ENCODE measurements around the gene KBTBD6. TPM values are rescaled to one million over a fixed set of nuclear protein-coding genes. Genes with fewer than 3 reads are reported as not detected.
A peak's percentile ranks its signal among the peaks of the same experiment; 100 is the strongest.
"Not testable (repeated sequence)": the region's sequence is repeated elsewhere in the genome, so short reads cannot be mapped to it uniquely, and the experiment has no call there.

KBTBD6 gene
- total RNA-seq, 2 experiments from 2014 or later = 8.3 to 11.1 TPM

- Histone ChIP-seq H3K9me2 (ENCODE audit: insufficient read depth, low read length) (no peaks in the 10 kb centered on the region), H3K4me2 (ENCODE audit: low read length) (no peak overlapping the region), H3K36me3 (ENCODE audit: insufficient read depth, low read length) (no peaks in the 10 kb centered on the region), H3K27ac (ENCODE audit: low read depth, low read length, poor library complexity, severe bottlenecking) (no peak overlapping the region), H2AFZ (ENCODE audit: low read length) (no peak overlapping the region), H3K4me1 (ENCODE audit: insufficient read depth, low read length, poor library complexity, severe bottlenecking) (no peaks in the 10 kb centered on the region), H3K4me3 (ENCODE audit: low read depth, low read length, poor library complexity, severe bottlenecking) (no peak overlapping the region), H3K79me2 (ENCODE audit: insufficient read depth, low read depth, low read length) (no peaks in the 10 kb centered on the region), H4K20me1 (ENCODE audit: insufficient read depth, low read length) (no peaks in the 10 kb centered on the region), H3K9me3 (ENCODE audit: low read length) (peaks cover 7% of the 10 kb centered on the region; the same call in 1 of the 2 replicates)
- ChIA-PET POLR2A (interaction anchor here (1.0 to 1.1 kb wide), 2 partner anchors 47 to 63 kb away, joined by 3 read pairs; no protein-coding TSS in a partner anchor), CTCF (ENCODE audit: unreplicated experiment) (no interaction called here)
- DNase-seq (ENCODE audit: low spot score) = no peak
- TF ChIP-seq EZH2phosphoT487 (IDR thresholded peaks at IDR 0.05; ENCODE audit: borderline replicate concordance, low read depth, low read length) = no peak
- no TSS peak for BruUV-seq (replicated peaks)
- intact Hi-C loops (cut with micrococcal nuclease; ENCODE audit: unreplicated experiment) = no loop called here
Observed at GRCh38 chr13:41179593-41180250, 47.1 kb upstream of the KBTBD6 start.

DNA sequence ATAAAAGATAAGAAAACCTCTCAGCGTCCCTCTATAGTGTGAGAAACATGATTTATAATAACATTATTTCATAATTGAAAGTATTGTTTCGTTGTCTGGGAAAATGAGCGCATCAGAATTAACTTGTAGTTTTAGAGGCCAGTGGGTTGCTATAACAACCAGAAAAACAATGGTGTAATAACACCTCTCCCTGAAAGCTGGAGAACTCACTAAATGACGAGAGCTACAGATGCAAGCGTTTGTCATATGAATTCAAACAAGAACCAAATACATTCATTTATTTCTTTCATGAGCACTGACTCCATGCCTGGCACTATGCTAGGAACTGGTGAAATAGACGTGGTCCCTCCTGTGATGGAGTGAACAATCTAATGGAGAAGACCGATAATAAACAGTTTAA lies 45.4 kb upstream of the KBTBD6 start:
- Histone ChIP-seq H2AFZ (ENCODE audit: low read length) (no peak overlapping the region), H3K9me3 (ENCODE audit: low read length) (peaks cover 13% of the 10 kb centered on the region), H3K4me1 (ENCODE audit: insufficient read depth, low read length, poor library complexity, severe bottlenecking) (no peaks in the 10 kb centered on the region), H3K4me3 (ENCODE audit: low read depth, low read length, poor library complexity, severe bottlenecking) (no peak overlapping the region), H4K20me1 (ENCODE audit: insufficient read depth, low read length) (no peaks in the 10 kb centered on the region), H3K4me2 (ENCODE audit: low read length) (no peak overlapping the region), H3K79me2 (ENCODE audit: insufficient read depth, low read depth, low read length) (no peaks in the 10 kb centered on the region), H3K9me2 (ENCODE audit: insufficient read depth, low read length) (no peaks in the 10 kb centered on the region), H3K27ac (ENCODE audit: low read depth, low read length, poor library complexity, severe bottlenecking) (no peak overlapping the region), H3K36me3 (ENCODE audit: insufficient read depth, low read length) (no peaks in the 10 kb centered on the region)
- no TSS peak for BruUV-seq (replicated peaks)
- POLR2A ChIA-PET = no interaction called here
- CTCF ChIA-PET (ENCODE audit: unreplicated experiment) = no interaction called here
- DNase-seq (ENCODE audit: low spot score) = no peak
- no peak for TF ChIP-seq EZH2phosphoT487 (IDR thresholded peaks at IDR 0.05; ENCODE audit: borderline replicate concordance, low read depth, low read length)
- no peak for TF ChIP-seq CTCF (conservative IDR thresholded peaks at IDR 0.05; ENCODE audit: low read length)
- intact Hi-C loops (cut with micrococcal nuclease; ENCODE audit: unreplicated experiment) = no loop called here

DNA sequence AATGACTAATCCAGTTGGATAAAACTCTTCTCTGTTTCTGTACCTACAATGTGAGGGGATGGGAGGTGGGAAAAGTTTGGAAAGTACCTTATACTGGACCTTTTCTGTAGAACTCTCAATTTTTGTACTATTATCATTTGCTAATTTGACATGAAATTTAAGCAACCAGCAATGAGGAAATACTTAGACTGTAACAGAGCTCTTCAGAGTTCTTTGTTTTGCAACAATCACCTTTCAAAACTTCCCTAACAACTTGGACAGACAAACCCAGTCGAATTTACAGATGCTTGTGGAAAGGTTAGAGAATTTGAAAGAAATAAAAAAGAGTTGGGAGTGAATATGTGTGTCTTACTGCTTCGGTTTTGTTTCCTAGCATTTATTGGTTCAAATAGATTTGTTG lies 45.0 kb upstream of the KBTBD6 start:
- no peak overlapping the region for H3K27ac ChIP-seq (ENCODE audit: low read depth, low read length, poor library complexity, severe bottlenecking)
- no peak overlapping the region for H3K4me3 ChIP-seq (ENCODE audit: low read depth, low read length, poor library complexity, severe bottlenecking)
- no peak for DNase-seq (ENCODE audit: low spot score)
- no peaks in the 10 kb centered on the region for H3K36me3 ChIP-seq (ENCODE audit: insufficient read depth, low read length)
- BruUV-seq (replicated peaks) = no TSS peak
- H3K4me2 ChIP-seq (ENCODE audit: low read length) = no peak overlapping the region
- no peaks in the 10 kb centered on the region for H3K9me2 ChIP-seq (ENCODE audit: insufficient read depth, low read length)
- TF ChIP-seq EZH2phosphoT487 (IDR thresholded peaks at IDR 0.05; ENCODE audit: borderline replicate concordance, low read depth, low read length) (no peak), CTCF (conservative IDR thresholded peaks at IDR 0.05; ENCODE audit: low read length) (no peak)
- no peaks in the 10 kb centered on the region for H3K4me1 ChIP-seq (ENCODE audit: insufficient read depth, low read length, poor library complexity, severe bottlenecking)
- ChIA-PET POLR2A (no interaction called here), CTCF (ENCODE audit: unreplicated experiment) (no interaction called here)
- intact Hi-C loops (cut with micrococcal nuclease; ENCODE audit: unreplicated experiment) = no loop called here
- H4K20me1 ChIP-seq (ENCODE audit: insufficient read depth, low read length) = no peaks in the 10 kb centered on the region
- no peaks in the 10 kb centered on the region for H3K79me2 ChIP-seq (ENCODE audit: insufficient read depth, low read depth, low read length)
- H2AFZ ChIP-seq (ENCODE audit: low read length) = no peak overlapping the region
- peaks cover 13% of the 10 kb centered on the region for H3K9me3 ChIP-seq (ENCODE audit: low read length)

GRCh38 chr13:41175576-41175975 lies 43.0 kb upstream of the KBTBD6 start:
- H3K27ac ChIP-seq (ENCODE audit: low read depth, low read length, poor library complexity, severe bottlenecking); intact Hi-C loops (cut with micrococcal nuclease; ENCODE audit: unreplicated experiment); BruUV-seq (replicated peaks); H3K9me2 ChIP-seq (ENCODE audit: insufficient read depth, low read length); H4K20me1 ChIP-seq (ENCODE audit: insufficient read depth, low read length); H3K4me3 ChIP-seq (ENCODE audit: low read depth, low read length, poor library complexity, severe bottlenecking); CTCF ChIA-PET (ENCODE audit: unreplicated experiment); H2AFZ ChIP-seq (ENCODE audit: low read length); H3K4me1 ChIP-seq (ENCODE audit: insufficient read depth, low read length, poor library complexity, severe bottlenecking); H3K4me2 ChIP-seq (ENCODE audit: low read length); H3K79me2 ChIP-seq (ENCODE audit: insufficient read depth, low read depth, low read length); H3K36me3 ChIP-seq (ENCODE audit: insufficient read depth, low read length): not testable (repeated sequence)
- peak; percentile 11 for DNase-seq (ENCODE audit: low spot score)
- POLR2A ChIA-PET = interaction anchor here (0.6 kb wide), 1 partner anchor 1260 kb away, joined by 3 read pairs; no protein-coding TSS in a partner anchor
- H3K9me3 ChIP-seq (ENCODE audit: low read length) = peaks cover 13% of the 10 kb centered on the region

All from OCI-LY7 (cell line).